GM19372 (cell line): Measurements from ENCODE around the gene PIGM.

Experiments
- ATAC-seq: cut with Tn5 transposase; IDR thresholded peaks from one replicate; pipeline ENCODE4 v1.9.1; 2021; ENCODE audit warnings: mild to moderate bottlenecking, low read depth, moderate library complexity; ENCODE audit not compliant: unreplicated experiment

PIGM gene

GRCh38 chr1:160024195-160024905, 7.4 kb downstream of the PIGM start:
- no peak for ATAC-seq

DNA sequence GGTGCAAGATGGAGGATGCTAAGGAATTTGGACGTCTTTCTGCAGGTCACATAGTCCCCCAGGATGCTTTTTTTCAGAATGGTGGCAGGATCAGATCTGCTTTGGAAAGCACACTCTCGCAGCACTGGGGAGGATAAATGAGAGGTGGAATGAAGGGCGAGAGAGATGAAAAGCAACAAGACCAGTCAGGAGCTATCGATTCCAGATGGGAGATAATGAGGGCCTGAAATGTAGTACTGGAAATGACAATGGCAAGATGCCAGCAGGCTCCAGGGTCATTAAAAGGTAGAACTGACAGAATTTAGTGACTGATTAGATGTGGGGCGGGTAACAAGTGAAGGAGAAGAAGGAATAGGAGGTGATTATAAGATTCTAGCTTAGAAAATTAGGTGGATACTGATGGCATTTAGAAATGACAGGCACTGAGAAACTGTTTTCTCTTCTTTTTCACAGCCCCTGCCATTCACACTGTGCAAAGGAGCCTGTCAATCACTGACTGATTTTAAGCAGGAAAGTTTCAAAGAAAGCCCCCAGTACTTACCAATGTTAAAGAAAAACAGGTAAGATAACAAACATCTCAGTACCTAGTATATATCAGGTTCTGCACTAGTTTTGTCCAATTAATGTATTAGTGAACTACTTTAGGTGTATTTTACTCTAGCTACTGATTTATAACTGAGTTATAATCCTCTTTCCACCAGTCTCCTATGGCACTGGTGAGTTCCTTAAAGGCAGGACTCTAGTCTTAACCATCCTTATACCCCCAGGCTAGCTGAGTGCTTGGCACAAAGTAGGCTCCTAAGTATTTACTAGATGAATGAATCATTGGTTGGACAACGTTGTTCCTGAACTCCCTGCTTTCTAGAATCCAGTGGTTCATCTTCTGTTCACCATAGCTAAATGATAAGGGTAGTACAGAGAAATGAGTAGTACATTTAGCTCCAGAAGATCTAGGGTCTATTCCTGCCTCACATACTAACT, 9.2 kb downstream of the PIGM start:
- no peak for ATAC-seq

DNA sequence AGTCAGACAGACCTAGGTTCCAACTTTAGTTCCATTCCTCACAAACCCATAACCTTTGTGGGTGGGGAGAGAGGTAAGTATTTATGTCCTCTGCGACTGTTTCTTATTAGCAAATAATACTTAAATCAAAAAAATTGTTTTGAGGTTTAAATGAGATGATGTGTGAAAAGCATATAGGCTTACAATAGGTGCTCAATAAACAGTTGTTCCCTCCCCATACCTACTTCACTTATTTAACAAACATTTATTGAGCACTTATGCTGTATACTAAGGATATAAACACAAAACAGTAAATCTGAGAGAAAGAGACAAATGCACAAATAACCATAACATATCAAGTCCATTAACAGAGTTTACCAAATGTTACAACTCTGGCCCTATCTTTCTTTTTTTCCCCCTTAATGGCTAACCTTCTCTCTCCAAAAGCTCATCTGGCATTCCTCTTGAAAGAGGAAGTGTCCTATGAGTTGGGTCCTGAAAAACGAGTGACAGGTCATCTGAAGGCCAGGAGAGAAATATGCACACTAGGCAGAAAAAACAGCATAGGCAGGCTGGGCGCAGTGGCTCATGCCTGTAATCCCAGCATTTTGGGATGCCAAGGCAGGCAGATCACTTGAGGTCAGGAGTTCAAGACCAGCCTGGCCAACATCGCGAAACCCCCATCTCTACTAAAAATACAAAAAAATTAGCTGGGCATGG, 10.3 kb downstream of the PIGM start:
- ATAC-seq = no peak

- ATAC-seq = no peak
Observed at GRCh38 chr1:160020196-160020595, 11.6 kb downstream of the PIGM start.

GRCh38 chr1:160018900-160019299, 12.9 kb downstream of the PIGM start:
- ATAC-seq = no peak

GRCh38 chr1:160018347-160018746, 13.4 kb downstream of the PIGM start:
- no peak for ATAC-seq

DNA sequence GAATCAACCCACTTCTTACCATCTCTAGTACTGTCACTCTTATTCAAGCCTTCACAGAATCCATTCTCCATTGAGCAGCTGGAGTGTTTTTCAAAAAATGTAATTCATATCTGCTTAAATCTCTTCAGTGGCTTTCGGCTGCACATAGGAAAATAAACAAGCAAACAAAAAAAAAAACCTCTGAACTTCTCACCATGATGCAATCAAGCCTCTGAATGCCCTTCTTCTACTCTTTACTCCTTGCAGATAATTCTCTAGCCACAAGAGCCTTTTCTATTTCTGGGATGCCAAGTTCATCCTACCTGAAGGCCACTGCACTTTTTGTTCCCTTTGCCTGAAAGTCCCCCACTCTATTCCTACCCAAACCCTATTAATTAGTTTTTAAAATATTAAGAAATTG, 14.2 kb downstream of the PIGM start:
- ATAC-seq = no peak

DNA sequence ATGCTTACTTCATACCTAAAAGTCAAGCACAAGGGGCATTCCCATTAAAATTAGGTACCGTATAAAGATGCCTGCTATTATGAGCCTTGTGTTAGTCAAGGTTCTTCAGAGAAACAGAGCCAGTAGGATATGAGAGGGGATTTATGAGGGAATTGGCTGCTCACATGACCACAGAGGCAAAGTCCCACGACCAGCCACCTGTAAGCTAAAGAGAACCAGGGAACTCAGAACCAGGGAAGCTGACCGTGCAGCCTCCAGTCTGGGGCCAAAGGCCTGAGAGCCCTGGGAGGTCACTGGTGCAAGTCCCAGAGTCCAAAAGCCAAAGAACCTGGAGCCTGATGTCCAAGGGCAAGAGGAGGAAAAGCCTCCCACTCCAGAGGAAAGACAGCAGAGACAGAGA, 20.0 kb downstream of the PIGM start:
- no peak for ATAC-seq

- no peak for ATAC-seq
Observed at GRCh38 chr1:160009801-160010200, 22.0 kb downstream of the PIGM start.

DNA sequence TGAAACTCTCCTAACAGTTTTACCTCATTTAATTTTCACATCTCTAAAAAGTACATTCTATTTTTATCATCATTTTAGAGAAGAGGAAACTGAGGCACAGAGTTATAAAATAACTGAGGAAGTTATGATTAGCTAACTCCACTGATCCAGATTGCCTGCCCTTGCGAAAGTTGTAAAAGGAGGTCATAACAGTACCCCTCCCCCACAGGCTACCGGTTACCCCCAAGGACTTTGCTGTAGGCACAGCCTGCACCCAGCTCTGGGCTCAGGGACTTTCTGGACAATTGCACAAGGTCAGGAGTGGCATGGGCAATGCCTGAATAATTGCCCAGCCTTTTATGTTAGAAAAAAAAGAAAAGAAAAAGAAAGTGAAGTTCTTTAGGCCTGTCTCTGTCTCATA, 22.7 kb downstream of the PIGM start:
- ATAC-seq = no peak

DNA sequence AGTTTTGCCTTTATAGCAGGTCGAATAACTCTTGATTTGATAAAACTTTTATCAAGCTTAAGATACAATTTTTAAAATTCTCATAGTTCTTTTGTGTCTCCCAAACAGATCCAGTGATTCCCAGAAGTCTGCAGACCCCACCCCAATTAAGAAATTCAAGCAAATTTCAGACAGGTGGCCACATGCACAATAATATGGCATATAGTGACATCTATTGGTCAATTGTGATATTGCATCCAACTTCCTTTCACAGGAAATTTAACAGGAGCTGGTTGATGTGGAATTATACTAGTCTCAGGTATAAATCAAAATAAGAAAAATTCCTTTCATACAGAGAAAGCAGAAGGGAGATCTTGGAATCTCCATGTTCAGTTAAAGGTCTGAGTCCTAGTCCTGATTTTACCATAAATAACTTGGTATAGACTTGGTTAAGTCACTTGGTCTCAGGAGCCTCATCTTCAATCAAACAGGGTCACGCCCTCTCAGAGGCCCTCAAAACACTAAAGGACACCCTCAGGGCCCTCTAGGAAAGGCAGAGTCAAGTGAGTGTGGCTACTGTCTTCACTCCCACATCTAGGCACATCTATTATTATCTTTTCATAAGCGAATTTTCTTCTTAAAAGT, 24.1 kb downstream of the PIGM start:
- no peak for ATAC-seq

GRCh38 chr1:160006312-160006940, 25.4 kb downstream of the PIGM start:
- peak; percentile 64 for ATAC-seq

- no peak for ATAC-seq
Observed at GRCh38 chr1:160005070-160005469, 26.7 kb downstream of the PIGM start.

- no peak for ATAC-seq
Observed at GRCh38 chr1:160004425-160004824, 27.4 kb downstream of the PIGM start.

DNA sequence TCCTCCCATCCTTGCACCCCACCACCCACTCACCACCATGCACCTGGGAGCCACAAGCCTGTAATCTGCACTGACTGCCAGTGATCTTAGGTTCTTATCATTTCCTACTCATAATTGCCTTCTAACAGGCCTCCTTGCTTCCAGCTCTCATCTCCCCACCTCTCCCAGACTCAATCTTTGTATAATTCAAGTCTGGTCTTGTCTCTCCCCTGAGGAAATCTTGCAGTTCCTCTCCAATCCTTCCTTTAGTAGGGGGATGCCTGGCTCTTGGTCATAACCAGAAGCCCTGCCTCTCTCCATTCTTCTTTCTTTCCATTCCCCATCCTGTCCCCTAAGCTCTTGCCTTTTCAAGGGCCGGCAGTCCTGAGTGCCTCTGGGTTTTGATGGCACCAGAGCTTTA, 27.8 kb downstream of the PIGM start:
- ATAC-seq = no peak

DNA sequence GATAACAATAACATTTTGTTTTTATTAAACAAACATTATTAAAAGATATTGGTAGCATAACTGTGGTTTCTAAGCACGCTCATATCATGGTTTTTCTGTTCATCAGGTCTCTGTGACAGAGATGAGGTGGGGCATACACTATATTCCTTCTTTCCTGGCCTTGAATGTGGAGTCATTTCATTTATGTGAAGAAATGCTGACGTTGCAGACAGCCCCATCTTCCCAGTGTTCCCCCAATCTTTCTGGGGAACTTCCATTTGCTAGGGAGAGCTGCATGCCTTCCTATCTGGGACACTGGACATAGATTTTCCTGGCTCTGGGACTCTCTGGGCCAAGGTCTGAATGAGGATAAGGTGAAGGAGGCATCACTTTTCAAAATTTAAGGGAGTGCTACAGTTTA, 30.4 kb downstream of the PIGM start:
- no peak for ATAC-seq

DNA sequence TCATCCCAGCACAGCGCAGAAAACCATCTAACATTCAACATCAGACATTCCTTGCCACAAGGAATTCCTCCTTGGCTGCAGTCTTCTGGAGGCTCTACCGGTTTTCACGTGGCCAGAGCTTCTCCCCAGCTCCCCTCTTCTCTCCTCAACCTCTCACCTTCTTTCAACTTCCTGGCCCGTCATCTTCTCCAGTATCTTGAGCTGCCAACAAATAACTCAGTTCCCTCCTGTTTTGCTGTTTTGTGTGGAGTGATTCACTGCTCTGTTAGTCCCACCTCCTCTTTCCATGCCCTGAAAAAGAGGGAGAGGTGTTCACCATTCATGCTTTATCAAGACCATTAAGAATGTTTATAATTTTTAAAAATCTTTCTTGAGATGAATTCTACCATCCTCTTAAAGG, 32.6 kb downstream of the PIGM start:
- ATAC-seq = no peak

DNA sequence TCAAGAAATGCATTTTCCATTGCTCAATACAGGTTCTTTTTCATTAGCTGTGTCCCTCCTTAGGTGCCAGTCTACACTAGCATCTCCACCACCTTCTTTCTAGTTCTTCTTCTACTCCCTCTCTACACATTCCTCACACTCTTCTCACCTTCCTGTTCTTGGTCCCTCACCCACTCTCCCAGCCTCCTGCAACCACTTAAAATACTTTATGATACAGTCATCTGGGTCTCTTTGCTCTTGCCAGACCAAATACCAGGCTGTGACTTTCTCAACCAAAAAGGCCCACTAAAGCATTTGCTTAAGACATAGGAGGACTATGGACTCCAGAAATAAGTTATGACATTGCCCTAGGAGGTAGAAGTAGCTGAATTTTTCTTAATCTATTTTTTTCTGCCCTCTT, 35.1 kb downstream of the PIGM start:
- no peak for ATAC-seq

GRCh38 chr1:159994896-159995295, 36.9 kb downstream of the PIGM start:
- no peak for ATAC-seq

- ATAC-seq = no peak
Observed at GRCh38 chr1:159993911-159994310, 37.9 kb downstream of the PIGM start.
